Measurements from ENCODE around the gene UQCRQ. TPM values are rescaled to one million over a fixed set of nuclear protein-coding genes. Genes with fewer than 3 reads are reported as not detected.

UQCRQ gene
- total and polyA plus RNA-seq, 2 of the 13 experiments (the other 11 are each of a cell fraction or from before 2014, with no cell fraction given), result 257 to 575 TPM

- TF ChIP-seq ZFP91 (CRISPR knock-in tag; IDR thresholded peaks at IDR 0.05; ENCODE audit: borderline replicate concordance), result peak; percentile 82
- TF ChIP-seq RBM39 (IDR thresholded peaks at IDR 0.05; ENCODE audit: low read depth, low read length, poor library complexity, severe bottlenecking), result peak; percentile 65
- TF ChIP-seq ZNF703 (CRISPR knock-in tag; IDR thresholded peaks at IDR 0.05; ENCODE audit: borderline replicate concordance), result peak; percentile 37; the same call in 1 of the 2 replicates
- peak; percentile 56; the same call in 1 of the 2 replicates for TF ChIP-seq SNAPC2 (CRISPR knock-in tag; IDR thresholded peaks at IDR 0.05)
- no peak for TF ChIP-seq ZBTB21 (CRISPR knock-in tag; IDR thresholded peaks at IDR 0.05)
- peak; percentile 16; the same call in 1 of the 2 replicates for TF ChIP-seq FLYWCH1 (CRISPR knock-in tag; IDR thresholded peaks at IDR 0.05)
- no peak for TF ChIP-seq PAXIP1 (CRISPR knock-in tag; conservative IDR thresholded peaks at IDR 0.05)
- no peak for TF ChIP-seq CREB3 (CRISPR knock-in tag; IDR thresholded peaks at IDR 0.05)
- TF ChIP-seq ZNF616 (CRISPR knock-in tag; IDR thresholded peaks at IDR 0.05; ENCODE audit: low read depth), result no peak
- TF ChIP-seq MXD1 (CRISPR knock-in tag; IDR thresholded peaks at IDR 0.05), result peak; percentile 38; the same call in 1 of the 2 replicates
- 0 out of 2 replicates have a peak, but pooled peaks have one; percentile 35 for TF ChIP-seq RFXAP (CRISPR knock-in tag; IDR thresholded peaks at IDR 0.05; ENCODE audit: borderline replicate concordance)
- TF ChIP-seq KDM5A (IDR thresholded peaks at IDR 0.05; ENCODE audit: borderline replicate concordance, low read length), result no peak
- no peak for TF ChIP-seq ZNF530 (CRISPR knock-in tag; IDR thresholded peaks at IDR 0.05; ENCODE audit: low read depth)
- no peak for TF ChIP-seq ZNF276 (CRISPR knock-in tag; IDR thresholded peaks at IDR 0.05; ENCODE audit: low read depth)
- peak in 1 of 2 experiments; percentile 13; a peak in 2 of 4 replicates for TF ChIP-seq ATF4 (CRISPR knock-in tag; IDR thresholded peaks at IDR 0.05)
- TF ChIP-seq RFX1 (IDR thresholded peaks at IDR 0.05), result no peak
- TF ChIP-seq MAZ (IDR thresholded peaks at IDR 0.05; ENCODE audit: borderline replicate concordance, low read depth, low read length), result no peak; the same call in 1 of the 2 replicates
- no peak for TF ChIP-seq MAZ (CRISPR knock-in tag; IDR thresholded peaks at IDR 0.05; ENCODE audit: low read depth)
These were observed 36.6 kb upstream of the UQCRQ start (continued) for GRCh38 chr5:132829742-132830435.
